OCI-M2 (cell line): ENCODE results near the gene CNTN4.

Experiments
- DNase-seq: peaks from one replicate; lab custom pipeline; 2025; ENCODE audit not compliant: unreplicated experiment; lab: John Stamatoyannopoulos, UW

Gene CNTN4

DNA sequence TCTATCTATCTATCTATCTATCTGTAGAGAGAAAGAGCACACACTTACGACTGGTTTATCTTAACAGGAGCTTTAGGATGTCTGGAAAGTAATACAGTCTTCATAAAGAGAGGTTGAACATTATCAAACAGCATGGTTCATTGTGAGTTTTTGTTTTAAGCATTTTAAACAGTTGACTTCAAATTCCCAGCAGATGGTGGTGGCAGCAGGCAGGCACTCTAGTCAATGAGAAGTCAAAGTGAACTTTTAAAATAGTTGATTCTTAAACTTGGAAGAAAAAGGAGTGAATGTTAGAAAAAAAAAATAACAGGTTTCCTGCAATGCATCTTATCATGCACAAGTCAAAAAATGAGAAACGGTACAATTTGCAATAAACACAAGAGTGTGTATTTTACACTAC is 578.8 kb downstream of the CNTN4 start:
- DNase-seq = no peak

DNA sequence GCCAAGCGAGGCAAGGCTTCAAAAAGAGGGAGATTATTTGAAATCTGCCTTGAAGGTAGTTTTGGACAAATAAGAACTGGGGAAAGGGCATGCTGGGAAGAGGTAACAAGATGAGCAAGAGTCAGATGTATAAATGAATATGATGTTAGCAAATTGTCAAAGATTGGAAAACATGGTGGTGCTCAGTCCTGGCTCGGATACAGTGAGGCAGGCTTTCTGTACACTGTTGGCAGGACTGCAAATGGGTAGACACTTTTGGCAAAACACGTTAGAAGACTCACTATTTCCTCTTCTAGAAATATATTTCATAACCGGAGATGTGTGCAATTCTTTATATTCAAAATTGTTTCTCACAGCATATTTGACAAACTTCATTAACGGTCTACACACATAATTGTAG is 581.6 kb downstream of the CNTN4 start:
- DNase-seq = no peak

GRCh38 chr3:2684046-2684445 is 585.4 kb downstream of the CNTN4 start:
- no peak for DNase-seq

GRCh38 chr3:2686816-2687502 is 588.3 kb downstream of the CNTN4 start:
- DNase-seq = no peak

DNA sequence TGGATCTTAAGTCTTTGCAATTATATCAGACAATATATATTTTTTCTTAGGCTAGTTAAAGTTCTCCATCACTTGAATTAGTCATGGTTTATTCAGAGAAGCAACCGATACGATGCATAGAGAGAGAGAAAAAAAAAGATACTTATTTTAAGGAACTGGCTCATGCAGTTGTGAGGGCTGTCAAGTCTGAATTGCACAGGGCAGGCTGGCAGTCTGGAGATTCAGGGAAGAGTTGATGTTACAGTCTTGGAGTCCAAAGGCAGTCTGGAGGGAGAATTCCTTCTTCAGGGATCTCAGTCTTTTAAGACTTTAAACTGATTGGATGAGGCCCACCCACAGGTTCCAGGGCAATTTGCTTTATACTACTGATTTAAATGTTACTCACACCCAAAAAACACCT is 598.9 kb downstream of the CNTN4 start:
- DNase-seq = no peak

DNA sequence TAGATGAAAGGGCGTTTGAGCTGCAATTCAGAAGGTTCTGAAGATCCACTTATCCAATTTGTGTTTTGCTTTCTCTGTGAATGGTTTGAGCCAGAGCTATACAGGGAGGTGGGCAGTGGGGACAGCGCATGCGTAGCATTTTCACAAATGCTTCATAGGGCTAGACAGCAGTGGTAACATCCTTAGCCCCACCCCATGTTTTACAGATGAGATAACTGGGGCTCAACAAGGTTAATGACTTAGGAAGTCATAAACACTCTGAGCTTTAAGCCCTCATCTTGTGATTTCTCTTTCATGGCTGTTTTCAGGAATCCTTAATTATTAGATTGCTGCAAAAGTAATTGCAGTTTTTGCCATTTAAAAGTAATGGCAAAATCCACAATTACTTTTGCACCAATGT is 602.8 kb downstream of the CNTN4 start:
- no peak for DNase-seq

GRCh38 chr3:2706144-2706835 is 607.6 kb downstream of the CNTN4 start:
- no peak for DNase-seq

DNA sequence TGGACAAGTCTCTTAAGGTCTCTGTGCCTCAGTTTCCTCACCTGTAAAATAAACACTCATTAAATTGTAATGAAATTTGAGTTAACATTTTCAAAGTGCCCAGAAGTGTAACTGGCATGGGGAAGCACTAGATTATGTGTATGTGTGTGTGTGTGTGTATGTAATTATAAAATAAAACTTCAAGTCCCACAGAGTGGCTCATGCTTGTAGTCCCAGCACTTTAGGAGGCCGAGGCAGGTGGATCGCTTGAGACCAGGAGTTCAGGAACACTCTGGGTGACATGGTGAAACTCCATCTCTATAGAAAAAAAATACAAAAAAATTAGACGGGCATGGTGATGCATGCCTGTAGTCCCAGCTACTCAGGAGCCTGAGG is 608.2 kb downstream of the CNTN4 start:
- no peak for DNase-seq

DNA sequence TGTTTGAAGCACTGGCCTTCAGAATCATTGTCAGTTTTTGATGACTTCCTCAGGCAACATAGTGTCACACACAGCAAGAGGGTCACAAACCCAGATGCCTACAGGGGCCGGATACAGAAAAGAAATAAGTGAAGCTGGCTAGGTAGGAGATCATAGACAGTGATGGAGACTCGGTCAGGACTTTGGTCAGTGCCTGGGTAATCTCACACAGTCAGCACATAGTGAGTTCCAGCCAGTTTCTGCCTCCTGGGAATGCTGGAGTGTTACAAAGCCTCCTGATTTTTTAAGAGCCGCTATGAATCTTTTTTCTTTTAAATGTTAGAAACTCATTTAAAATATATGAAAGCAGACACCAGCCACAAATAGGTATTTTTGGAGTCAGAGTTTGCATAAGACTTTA is 612.4 kb downstream of the CNTN4 start:
- no peak for DNase-seq

DNA sequence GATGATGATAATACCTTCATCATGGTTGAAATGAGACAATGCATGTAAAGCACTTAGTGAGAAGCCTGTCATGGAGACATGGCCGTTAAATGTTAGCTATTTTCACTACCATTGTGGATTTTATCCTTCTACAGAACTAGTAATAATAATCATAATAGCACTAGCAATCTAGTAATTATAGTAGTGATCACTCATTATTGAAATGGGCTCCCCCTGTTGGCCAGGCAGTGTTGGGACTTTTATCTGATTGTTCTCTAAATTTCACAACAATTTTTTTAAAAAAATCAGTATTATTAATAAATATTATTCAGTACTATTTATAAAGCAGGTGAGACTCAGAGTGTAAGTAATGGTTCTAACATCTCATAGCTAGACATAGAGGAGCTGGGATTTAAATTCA is 615.3 kb downstream of the CNTN4 start:
- DNase-seq = no peak

GRCh38 chr3:2714834-2715233 is 616.2 kb downstream of the CNTN4 start:
- DNase-seq = no peak

DNA sequence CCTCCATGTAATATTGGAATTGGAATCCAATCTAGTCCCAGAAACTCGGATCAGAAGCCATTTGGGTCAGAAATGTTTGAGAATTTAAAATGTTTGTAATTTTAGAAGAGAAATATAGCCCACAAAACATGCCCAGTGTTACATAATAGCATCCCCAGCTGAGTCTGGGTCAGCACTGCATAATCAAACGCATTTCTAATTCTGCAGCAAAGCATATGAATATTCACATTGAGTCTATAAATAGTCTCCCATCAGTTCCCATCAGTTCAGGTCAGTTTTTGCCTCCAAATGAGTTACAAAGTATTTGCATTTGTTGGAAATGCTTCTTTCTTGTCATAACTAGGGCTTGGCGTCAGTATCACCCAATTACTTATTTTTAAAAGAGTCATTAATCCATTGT is 628.4 kb downstream of the CNTN4 start:
- DNase-seq = no peak

DNA sequence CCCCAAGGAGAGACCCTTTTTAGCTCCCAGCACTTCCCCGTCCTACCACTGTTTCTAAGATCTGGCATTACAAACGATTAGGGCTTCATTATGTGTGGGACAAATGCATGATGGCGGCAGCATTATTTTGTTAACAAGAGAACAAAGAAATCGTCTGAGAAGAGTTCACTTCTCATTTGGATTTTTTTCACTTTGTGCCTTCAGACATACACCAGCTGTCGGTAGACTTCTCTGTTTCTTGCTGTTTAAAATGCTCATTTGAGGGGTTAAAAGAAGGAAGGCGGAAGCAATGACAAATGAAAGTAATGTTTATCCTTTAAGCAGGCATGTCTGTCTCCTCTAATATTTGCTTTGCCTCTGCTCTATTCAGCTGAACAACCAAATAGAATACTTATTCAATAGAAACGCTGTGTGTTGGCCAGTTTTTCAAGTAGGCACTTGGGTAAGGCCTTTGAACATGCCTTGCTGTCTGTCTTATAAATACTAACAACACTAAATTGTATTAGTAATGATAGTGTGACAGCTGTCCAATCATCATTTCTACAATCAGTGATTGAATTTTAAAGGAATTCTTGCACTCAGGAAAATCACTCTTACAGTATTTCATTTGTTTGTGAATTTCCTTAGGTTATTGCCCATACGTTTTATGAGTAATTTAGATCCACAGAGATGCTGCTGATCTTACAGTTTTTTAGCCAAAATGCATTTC is 629.1 kb downstream of the CNTN4 start:
- no peak for DNase-seq

DNA sequence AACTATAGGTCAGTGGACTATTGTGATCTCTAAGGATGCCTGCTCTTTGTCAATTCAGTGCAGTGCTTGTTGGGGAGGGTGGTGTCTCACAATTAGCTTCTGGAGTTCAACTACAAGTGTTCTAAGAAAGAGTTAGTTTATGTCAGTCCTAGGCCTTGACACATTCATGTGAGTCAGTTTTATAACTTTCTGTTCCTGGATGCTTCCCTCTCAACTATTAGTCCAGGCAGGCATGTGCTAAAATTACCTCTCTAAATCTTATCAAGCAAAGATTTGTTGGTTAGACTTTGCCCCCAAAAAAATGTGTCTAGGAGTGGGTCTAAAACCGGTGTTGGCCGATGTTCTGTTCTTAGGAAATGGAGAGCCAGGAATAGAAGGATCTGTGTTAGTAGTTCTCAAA is 633.2 kb downstream of the CNTN4 start:
- no peak for DNase-seq

- no peak for DNase-seq
Observed at GRCh38 chr3:2735392-2735894, 636.8 kb downstream of the CNTN4 start.

DNA sequence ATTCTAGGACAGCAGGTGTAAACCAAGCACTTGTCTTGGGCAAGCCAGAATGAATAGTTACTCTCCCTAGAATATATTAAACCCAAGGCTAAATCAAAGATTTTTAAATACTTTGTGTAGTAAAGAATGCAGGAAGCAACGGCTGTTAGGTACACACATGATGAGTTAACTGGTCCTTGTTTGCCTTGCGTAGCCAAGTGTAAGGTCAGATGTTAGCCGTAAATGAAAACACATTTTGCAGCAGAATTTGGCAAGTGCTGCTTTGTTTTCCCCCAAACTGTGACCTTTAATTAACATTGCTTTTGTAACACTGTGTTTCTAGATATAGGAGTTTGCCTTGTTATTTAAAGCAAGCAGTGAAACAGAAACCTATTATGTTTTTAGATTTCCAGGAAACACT is 642.9 kb downstream of the CNTN4 start:
- no peak for DNase-seq

- DNase-seq = no peak
Observed at GRCh38 chr3:2765002-2765579, 666.4 kb downstream of the CNTN4 start.

GRCh38 chr3:2770451-2770850 is 671.8 kb downstream of the CNTN4 start:
- DNase-seq = no peak

DNA sequence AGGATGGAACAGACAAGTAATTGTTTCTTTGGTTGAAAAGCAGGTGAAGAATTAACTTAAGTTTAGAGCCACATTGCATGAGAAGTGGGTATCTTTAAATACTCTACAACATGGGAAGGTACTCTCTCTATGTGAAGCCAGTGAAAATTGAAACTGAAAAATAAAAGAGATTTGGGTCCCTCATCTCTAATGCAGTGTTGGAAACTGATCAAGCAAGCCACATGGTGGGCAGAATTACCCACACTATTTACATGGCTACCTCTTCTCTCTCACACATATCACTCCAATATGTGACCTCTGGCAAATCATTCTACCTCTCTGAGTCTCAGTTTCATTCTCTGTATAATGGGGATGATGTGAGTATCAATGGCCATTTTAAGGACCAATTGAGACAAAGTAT is 672.5 kb downstream of the CNTN4 start:
- no peak for DNase-seq

GRCh38 chr3:2771741-2772140 is 673.1 kb downstream of the CNTN4 start:
- DNase-seq = no peak

- no peak for DNase-seq
Observed at GRCh38 chr3:2772803-2773202, 674.1 kb downstream of the CNTN4 start.
